Stimulated activated CD4-positive, alpha-beta T cell treated with anti-CD3 and anti-CD28 coated beads, TNF-alpha, amount 100 ng/mL, for 4 hours (primary cell): Measurements from ENCODE around the gene MMP24.

Source experiments
- DNase-seq, 3 experiments: peaks; one replicate each; pipeline ENCODE4 v3.0.0-alpha.2; 2020; ENCODE audit warnings: low read depth in 3 of 3

Gene MMP24

GRCh38 chr20:35279040-35279439 is 52.5 kb downstream of the MMP24 start:
- DNase-seq: no peak

DNA sequence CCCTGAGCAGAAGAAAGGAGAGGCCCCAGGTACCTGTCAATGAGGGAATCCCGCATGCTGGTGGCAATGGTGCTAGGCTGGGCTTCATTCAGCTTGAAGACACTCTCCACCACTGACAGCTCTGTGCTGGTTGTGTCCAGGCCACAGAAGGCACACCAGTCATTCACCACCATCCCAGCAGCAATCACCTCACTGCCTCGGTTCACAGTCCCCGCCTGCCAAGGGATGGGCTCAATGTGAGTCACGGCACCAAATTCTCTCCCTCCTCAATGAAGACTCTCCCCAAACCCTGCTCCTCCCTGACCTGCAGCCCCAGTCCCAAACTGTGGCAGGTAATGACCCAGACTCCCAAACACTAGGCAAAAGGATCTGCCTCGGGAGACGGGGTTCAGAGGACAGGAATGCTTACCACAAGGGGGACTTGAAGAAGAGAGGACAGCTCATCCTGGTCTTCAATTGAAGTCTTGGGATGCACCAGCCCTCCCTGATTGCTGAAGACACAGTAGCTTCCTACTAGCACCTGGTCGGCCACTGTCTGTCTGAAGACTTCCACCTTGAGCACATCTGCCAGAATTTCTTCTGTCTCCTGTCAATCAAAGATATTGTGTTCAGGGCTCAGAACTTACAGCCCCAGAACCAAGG is 53.2 kb downstream of the MMP24 start:
- no peak for DNase-seq

- DNase-seq: no peak
Measured at GRCh38 chr20:35280523-35280922, 54.0 kb downstream of the MMP24 start.

DNA sequence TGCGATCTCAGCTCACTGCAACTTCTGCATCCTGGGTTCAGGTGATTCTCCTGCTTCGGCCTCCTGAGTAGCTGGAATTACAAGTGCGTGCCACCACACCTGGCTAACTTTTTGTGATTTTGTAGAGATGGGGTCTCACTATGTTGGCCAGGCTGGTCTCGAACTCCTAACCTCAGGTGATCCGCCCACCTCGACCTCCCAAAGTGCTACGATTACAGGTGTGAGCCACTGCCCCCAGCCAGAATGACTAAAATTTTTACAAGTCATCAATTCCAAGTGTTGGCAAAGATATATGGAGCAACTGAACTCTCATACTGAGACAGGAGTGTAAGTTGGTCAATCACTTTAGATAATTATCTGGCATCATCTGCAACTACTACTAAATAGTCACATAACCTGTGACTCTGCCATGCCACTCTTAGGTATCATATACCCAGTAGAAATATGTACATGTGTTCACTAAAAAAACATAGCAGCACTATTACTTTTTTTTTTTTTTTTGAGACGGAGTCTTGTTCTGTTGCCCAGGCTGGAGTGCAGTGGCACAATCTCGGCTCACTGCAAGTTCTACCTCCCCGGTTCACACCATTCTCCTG is 55.1 kb downstream of the MMP24 start:
- no peak for DNase-seq

- peak in 2 of 3 experiments; percentile 23 to 26 for DNase-seq
Measured at GRCh38 chr20:35283441-35284266, 57.2 kb downstream of the MMP24 start.

- peak; percentile 51 to 64 (median 53) for DNase-seq
Measured at GRCh38 chr20:35284267-35284991, 57.9 kb downstream of the MMP24 start, which contains the start of gene EIF6. Gene EIF6, minus strand, starts transcription at chr20:35284772. Its CDS starts 285 bp downstream, at chr20:35284487.

- no peak for DNase-seq
Measured at GRCh38 chr20:35284992-35285805, 58.7 kb downstream of the MMP24 start.

DNA sequence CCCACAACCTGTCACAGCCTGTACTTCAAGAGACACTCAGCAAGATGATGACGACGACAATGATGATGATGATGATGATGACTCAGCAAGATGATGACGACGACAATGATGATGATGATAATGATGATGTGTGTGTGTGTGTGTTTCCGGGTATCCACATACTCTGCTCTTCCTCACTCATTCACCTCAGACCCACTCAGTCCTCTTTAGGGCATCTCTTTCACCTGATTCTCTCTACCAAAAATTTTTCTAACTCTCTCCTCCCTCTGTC is 59.3 kb downstream of the MMP24 start:
- no peak for DNase-seq

GRCh38 chr20:35286077-35286898 is 59.8 kb downstream of the MMP24 start:
- no peak for DNase-seq

DNA sequence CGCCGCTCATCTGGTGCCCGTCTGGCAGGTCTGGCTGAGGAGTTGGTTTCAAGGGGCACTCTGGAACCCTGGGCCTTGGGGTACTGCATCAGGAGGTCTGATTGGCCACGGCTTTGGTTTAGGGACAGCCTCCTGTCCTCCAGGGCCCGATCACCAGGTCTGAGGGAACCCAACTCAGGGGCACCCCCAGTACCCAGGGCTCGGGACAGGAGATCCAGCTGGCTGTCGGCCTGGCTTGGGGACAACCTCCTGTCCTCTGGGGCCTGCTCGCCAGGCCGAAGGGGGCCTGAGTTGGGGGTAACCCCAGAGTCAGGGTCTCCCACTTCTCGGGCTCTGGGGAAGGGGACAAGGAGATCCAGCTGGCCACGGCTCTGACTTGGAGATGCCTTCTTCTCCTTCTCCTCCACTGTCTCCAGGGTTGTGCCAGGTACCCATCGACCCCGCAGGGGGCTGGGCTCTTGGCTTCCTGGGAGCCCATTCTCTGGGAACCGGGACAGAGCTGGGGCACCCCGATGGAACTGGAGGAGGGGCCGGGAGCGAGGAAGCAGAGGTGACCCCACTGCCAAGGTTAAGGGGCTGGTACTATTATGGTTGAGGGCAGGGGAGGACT is 60.5 kb downstream of the MMP24 start:
- no peak for DNase-seq

DNA sequence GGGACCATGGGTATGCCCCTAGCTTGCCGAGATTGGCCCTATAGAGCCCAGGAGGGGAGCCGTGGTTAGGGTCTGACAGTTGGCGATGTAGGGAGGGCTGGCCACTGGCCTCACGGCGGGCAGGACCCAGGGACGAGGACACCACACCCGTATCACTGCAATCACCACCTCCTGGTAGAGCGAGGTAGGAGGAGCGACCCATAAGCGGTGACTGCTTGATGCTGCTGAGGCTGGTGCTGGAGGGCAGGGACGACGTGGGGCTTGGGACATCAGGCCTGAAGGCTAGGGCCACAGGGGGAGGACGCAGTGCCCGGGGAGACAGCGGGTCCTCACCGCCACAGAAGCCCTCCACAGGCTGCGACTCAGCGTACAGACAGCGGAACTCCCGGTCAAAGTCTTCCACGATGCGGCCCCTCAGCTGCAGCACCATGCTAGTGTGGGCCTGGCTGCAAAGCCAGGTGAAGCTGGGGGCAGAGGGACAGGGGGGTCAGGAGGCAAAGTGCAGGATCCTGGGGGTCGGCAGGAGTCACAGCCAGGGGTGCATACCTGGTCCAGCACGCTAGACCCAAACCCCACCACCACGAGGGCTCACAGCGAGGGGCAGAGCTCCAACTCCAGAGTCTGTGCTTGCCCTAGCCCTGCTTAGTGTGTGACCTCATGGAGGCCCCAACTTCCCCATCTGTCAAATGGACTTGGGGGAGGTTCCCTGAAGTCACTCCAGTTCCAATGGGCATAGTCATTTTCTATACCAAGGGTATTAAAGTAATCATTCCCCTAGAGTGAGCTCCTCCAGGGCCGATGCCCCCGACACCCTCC is 61.2 kb downstream of the MMP24 start:
- no peak for DNase-seq

GRCh38 chr20:35288325-35289060 is 62.0 kb downstream of the MMP24 start:
- no peak for DNase-seq

DNA sequence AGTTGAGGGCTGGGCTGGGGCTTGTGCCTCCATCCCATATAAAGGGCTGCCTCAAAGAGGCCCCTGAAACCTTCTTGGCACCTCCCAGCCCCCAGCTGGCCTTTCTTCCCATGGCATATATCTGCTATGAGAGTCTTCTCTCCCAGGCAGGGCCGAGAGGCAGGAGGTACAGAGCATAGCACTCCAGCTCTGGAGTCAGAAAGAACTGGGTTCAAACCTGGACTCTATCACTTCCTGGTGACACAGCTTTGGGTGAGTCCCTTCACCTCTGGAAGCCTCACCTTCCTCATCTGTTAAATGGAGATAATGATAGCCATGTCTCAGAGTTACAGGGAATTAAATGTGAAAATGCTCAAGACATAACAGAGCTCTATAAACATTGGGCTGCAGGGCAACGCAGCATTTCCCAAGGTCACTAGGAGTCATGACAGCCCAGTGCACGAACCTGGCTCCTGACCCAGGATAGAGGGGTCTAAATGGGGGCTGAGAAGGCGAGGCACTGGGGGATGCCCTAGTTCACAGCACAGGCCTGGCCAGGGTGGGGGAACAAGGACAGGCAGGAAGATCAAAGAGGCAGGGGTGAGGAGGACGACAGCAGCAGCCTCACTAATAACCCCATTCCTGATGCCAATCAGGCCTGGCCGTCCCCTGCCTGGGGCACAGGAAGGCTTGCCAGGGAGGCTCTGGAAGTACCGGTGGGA is 63.8 kb downstream of the MMP24 start:
- DNase-seq: no peak

- no peak for DNase-seq
Measured at GRCh38 chr20:35290887-35291417, 64.5 kb downstream of the MMP24 start.

- DNase-seq: no peak
Measured at GRCh38 chr20:35291654-35292503, 65.4 kb downstream of the MMP24 start, which contains the start of gene FAM83C. Gene FAM83C, minus strand, starts transcription at chr20:35292425. Its CDS starts 121 bp downstream, at chr20:35292304.

- no peak for DNase-seq
Measured at GRCh38 chr20:35292504-35293285, 66.2 kb downstream of the MMP24 start.
